Stimulated activated CD8-positive, alpha-beta memory T cell treated with anti-CD3 and anti-CD28 coated beads, Interleukin-12 subunit alpha, Interleukin-12 subunit beta, amount 100 ng/mL, for 4 hours (primary cell): ENCODE results near the gene MFGE8.
"Not testable (repeated sequence)": the region's sequence is repeated elsewhere in the genome, so short reads cannot be mapped to it uniquely, and the experiment has no call there.

Experiments used
- DNase-seq: peaks from one replicate; pipeline ENCODE4 v3.0.0-alpha.2; 2020; ENCODE audit warnings: low read depth

Gene MFGE8

GRCh38 chr15:88913017-88913849 lies at the start of gene MFGE8:
Gene MFGE8 (minus strand): TSS chr15:88913379. CDS start chr15:88913319, 60 bp downstream.
- peak; percentile 50 for DNase-seq

GRCh38 chr15:88959445-88959844 lies 46.3 kb upstream of the MFGE8 start:
- DNase-seq, result no peak

GRCh38 chr15:88956906-88957305 lies 43.7 kb upstream of the MFGE8 start:
- no peak for DNase-seq

GRCh38 chr15:88956263-88956662 lies 43.1 kb upstream of the MFGE8 start:
- DNase-seq, result no peak

- DNase-seq, result no peak
Measured at GRCh38 chr15:88954431-88955277, 41.5 kb upstream of the MFGE8 start.

- DNase-seq, result no peak
Measured at GRCh38 chr15:88950600-88951160, 37.5 kb upstream of the MFGE8 start.

- DNase-seq, result no peak
Measured at GRCh38 chr15:88949734-88950400, 36.7 kb upstream of the MFGE8 start.

- no peak for DNase-seq
Measured at GRCh38 chr15:88940110-88940675, 27.0 kb upstream of the MFGE8 start.

- DNase-seq, result no peak
Measured at GRCh38 chr15:88939486-88939806, 26.3 kb upstream of the MFGE8 start.

- no peak for DNase-seq
Measured at GRCh38 chr15:88938802-88939485, 25.8 kb upstream of the MFGE8 start.

GRCh38 chr15:88934449-88934848 lies 21.3 kb upstream of the MFGE8 start:
- not testable (repeated sequence) for DNase-seq

- no peak for DNase-seq
Measured at GRCh38 chr15:88932875-88933330, 19.7 kb upstream of the MFGE8 start.

- no peak for DNase-seq
Measured at GRCh38 chr15:88932271-88932874, 19.2 kb upstream of the MFGE8 start.

- DNase-seq, result no peak
Measured at GRCh38 chr15:88930579-88930978, 17.4 kb upstream of the MFGE8 start.

- not testable (repeated sequence) for DNase-seq
Measured at GRCh38 chr15:88929358-88930098, 16.3 kb upstream of the MFGE8 start.

GRCh38 chr15:88928192-88928591 lies 15.0 kb upstream of the MFGE8 start:
- DNase-seq, result not testable (repeated sequence)

GRCh38 chr15:88925648-88926047 lies 12.5 kb upstream of the MFGE8 start:
- not testable (repeated sequence) for DNase-seq

GRCh38 chr15:88920892-88921435 lies 7.8 kb upstream of the MFGE8 start:
- DNase-seq, result not testable (repeated sequence)

- no peak for DNase-seq
Measured at GRCh38 chr15:88920186-88920891, 7.2 kb upstream of the MFGE8 start.
